GM23248 (cell line): Measurements from ENCODE around the gene BAHCC1. TPM values are rescaled to one million over a fixed set of nuclear protein-coding genes. Genes with fewer than 3 reads are reported as not detected.

Source experiments
- DNase-seq: peaks from one replicate; pipeline ENCODE4 v3.0.0-alpha.2; 2015
- H2AFZ ChIP-seq: fragments of 200-600 bp; sonication (generic); 2 replicates; pipeline ENCODE4 v1.6.1; 2016; ENCODE audit warnings: antibody characterized with exemption
- H3F3A ChIP-seq: fragments of 200-600 bp; sonication (generic); 2 replicates; pipeline ENCODE4 v1.6.1; 2016; ENCODE audit warnings: mild to moderate bottlenecking, antibody characterized with exemption, mixed run types; ENCODE audit not compliant: insufficient read depth
- H3K27ac ChIP-seq: fragments of 200-600 bp; sonication (generic); 2 replicates; pipeline ENCODE4 v1.5.1; 2016; ENCODE audit warnings: mild to moderate bottlenecking
- H3K27me3 ChIP-seq: fragments of 200-600 bp; sonication (generic); replicated peaks from 2 replicates; pipeline ENCODE4 v1.6.1; 2016; ENCODE audit warnings: mild to moderate bottlenecking; ENCODE audit not compliant: insufficient read depth
- H3K36me3 ChIP-seq: fragments of 200-600 bp; sonication (generic); 2 replicates; pipeline ENCODE4 v1.6.1; 2016; ENCODE audit warnings: low read depth, mild to moderate bottlenecking
- H3K4me1 ChIP-seq: fragments of 200-600 bp; sonication (generic); 2 replicates; pipeline ENCODE4 v1.6.1; 2016; ENCODE audit warnings: mild to moderate bottlenecking; ENCODE audit not compliant: insufficient read depth
- H3K4me2 ChIP-seq: fragments of 200-600 bp; sonication (generic); one replicate; pipeline ENCODE4 v1.6.1; 2016; ENCODE audit warnings: mild to moderate bottlenecking; ENCODE audit not compliant: unreplicated experiment
- H3K4me3 ChIP-seq: fragments of 200-600 bp; sonication (generic); 2 replicates; pipeline ENCODE4 v1.5.1; 2016; ENCODE audit warnings: mild to moderate bottlenecking
- H3K79me2 ChIP-seq: fragments of 200-600 bp; sonication (generic); 2 replicates; pipeline ENCODE4 v1.6.1; 2016; ENCODE audit warnings: mild to moderate bottlenecking; ENCODE audit not compliant: insufficient read depth
- H3K9ac ChIP-seq: fragments of 200-600 bp; sonication (generic); 2 replicates; pipeline ENCODE4 v1.6.1; 2016; ENCODE audit warnings: mild to moderate bottlenecking
- H3K9me2 ChIP-seq: fragments of 200-600 bp; sonication (generic); 2 replicates; pipeline ENCODE4 v1.6.1; 2016; ENCODE audit warnings: mixed run types, mild to moderate bottlenecking, moderate library complexity; ENCODE audit not compliant: insufficient read depth
- H3K9me3 ChIP-seq: fragments of 200-600 bp; sonication (generic); one replicate; pipeline ENCODE4 v1.6.1; 2017; ENCODE audit warnings: low read depth
- H4K20me1 ChIP-seq: fragments of 200-600 bp; sonication (generic); 2 replicates; pipeline ENCODE4 v1.6.0; 2016; ENCODE audit not compliant: insufficient read depth
- EZH2 ChIP-seq: fragments of 200-600 bp; sonication (generic); IDR thresholded peaks from 2 replicates; pipeline ENCODE4 v1.6.1; 2018; ENCODE audit warnings: antibody characterized with exemption, mild to moderate bottlenecking; ENCODE audit not compliant: insufficient read depth, poor library complexity, severe bottlenecking
- EZH2phosphoT487 ChIP-seq: fragments of 200-600 bp; sonication (generic); IDR thresholded peaks from 2 replicates; pipeline ENCODE4 v1.6.1; 2018; ENCODE audit warnings: antibody characterized with exemption, moderate library complexity, mild to moderate bottlenecking, low read depth; ENCODE audit not compliant: insufficient read depth
- WGBS, 2 experiments: methylation state at CpG; one replicate each; pipeline ENCODE4 v1.1.6; 2015 to 2017; ENCODE audit warnings: low lambda C conversion rate in 2 of 2, low coverage in 1 of 2; ENCODE audit errors: missing lambda C conversion rate in 2 of 2; 5-methylcytosine and 5-hydroxymethylcytosine counted together
- in situ Hi-C: fragments of 300-500 bp; cut with MboI; formaldehyde crosslinking; loops from 2 replicates; pipeline ENCODE4 v1.15.0; 2020
- polyA plus RNA-seq: library from polyadenylated mRNA; unstranded; fragments of >200 nt; fragmentation: Nextera tagmentation; extraction: Ambion mirVana; gene quantifications from 2 replicates; pipeline ENCODE4 v1.2.1, GENCODE V29; 2016
- total RNA-seq: library from RNA; depleted of rRNA; stranded (reverse); fragments of >200 nt; shearing (Covaris generic); gene quantifications from 2 replicates; pipeline ENCODE4 v1.2.3, GENCODE V29; 2014

The BAHCC1 gene
- total and polyA plus RNA-seq, 2 experiments from 2014 or later, result 1.3 to 3.0 TPM

DNA sequence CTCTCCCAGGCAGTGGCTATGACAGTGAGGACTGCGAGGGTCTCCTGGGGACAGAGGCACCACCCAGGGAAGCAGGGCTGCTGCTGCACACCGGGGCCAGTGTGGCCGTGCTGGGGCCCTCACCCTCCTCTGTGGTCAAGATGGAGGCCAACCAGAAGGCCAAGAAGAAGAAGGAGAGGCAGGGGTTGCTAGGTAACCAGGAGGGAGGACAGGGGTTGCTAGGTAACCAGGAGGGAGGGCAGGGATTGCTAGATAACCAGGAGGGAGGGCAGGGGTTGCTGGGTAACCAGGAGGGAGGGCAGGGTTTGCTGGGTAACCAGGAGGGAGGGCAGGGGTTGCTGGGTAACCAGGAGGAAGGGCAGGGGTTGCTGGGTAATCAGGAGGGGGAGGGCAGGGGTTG lies 62.1 kb downstream of the BAHCC1 start:
- Histone ChIP-seq H3K4me3 (no peak overlapping the region), H3K27me3 (no peaks in the 10 kb centered on the region), H3K27ac (no peak overlapping the region), H3K9me3 (no peaks in the 10 kb centered on the region), H3K36me3 (no peaks in the 10 kb centered on the region), H3K9ac (no peak overlapping the region), H3F3A (no peaks in the 10 kb centered on the region), H3K4me2 (no peak overlapping the region), H2AFZ (no peak overlapping the region), H4K20me1 (no peaks in the 10 kb centered on the region), H3K4me1 (no peaks in the 10 kb centered on the region), H3K79me2 (no peaks in the 10 kb centered on the region), H3K9me2 (no peaks in the 10 kb centered on the region)
- no peak for DNase-seq
- no peak for TF ChIP-seq EZH2phosphoT487
- no peak for TF ChIP-seq EZH2
- in situ Hi-C loops, result no loop called here
- 98% methylated on average over 3 of the region's 3 CpGs for WGBS, 2 experiments

DNA sequence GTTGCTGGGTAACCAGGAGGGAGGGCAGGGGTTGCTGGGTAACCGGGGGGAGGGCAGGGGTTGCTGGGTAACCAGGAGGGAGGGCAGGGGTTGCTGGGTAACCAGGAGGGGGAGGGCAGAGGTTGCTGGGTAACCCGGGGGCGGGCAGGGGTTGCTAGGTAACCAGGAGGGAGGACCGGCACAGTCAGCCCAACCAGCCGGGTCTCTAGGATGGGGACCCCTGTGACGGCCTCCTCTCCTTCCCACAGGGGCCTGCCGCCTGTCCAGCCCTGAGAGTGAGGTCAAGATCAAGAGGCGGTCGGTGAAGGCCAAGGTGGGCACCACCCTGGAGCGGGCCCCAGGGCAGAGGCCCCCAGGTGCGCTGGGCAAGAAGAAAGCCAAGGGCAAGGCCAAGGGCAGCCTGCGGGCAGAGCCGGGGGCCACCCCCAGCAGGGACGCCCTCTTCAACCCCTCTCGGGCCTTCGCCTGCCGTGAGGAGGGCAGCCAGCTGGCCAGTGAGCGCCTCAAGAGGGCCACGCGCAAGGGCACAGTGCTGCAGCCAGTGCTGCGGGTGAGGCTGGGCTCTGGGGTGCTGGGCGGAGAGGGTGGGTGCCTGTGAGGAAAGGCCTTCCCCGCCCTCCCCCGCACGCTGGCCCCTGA lies 62.8 kb downstream of the BAHCC1 start:
- Histone ChIP-seq H3K4me2 (no peak overlapping the region), H3K4me3 (no peak overlapping the region), H3K9me2 (no peaks in the 10 kb centered on the region), H3K27ac (no peak overlapping the region), H3K9ac (no peak overlapping the region), H3K27me3 (no peaks in the 10 kb centered on the region), H4K20me1 (no peaks in the 10 kb centered on the region), H3K4me1 (no peaks in the 10 kb centered on the region), H2AFZ (no peak overlapping the region), H3F3A (no peaks in the 10 kb centered on the region), H3K79me2 (no peaks in the 10 kb centered on the region), H3K36me3 (no peaks in the 10 kb centered on the region), H3K9me3 (no peaks in the 10 kb centered on the region)
- 96 to 97% methylated on average over 21 to 25 of the region's 25 CpGs for WGBS, 2 experiments
- TF ChIP-seq EZH2 (no peak), EZH2phosphoT487 (no peak)
- in situ Hi-C loops, result no loop called here
- DNase-seq, result no peak

DNA sequence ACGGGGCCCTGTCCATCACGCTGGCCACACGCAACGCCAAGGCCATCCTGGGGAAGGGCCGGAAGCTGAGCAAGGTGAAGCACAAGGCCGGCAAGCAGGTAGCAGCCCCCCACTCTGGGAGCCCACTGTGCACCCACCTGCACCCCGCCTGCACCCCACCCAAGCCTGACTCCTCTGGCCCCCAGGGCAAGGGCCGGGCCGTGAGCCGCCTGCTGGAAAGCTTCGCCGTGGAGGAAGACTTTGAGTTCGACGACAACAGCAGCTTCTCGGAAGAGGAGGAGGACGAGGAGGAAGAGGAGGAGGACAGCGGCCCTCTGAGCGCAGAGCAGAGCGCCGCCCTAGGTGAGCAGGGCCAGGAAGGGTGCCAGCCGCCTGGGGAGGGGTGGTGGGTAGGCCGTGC lies 63.4 kb downstream of the BAHCC1 start:
- Histone ChIP-seq H3K79me2 (no peaks in the 10 kb centered on the region), H3F3A (no peaks in the 10 kb centered on the region), H3K4me1 (no peaks in the 10 kb centered on the region), H3K27me3 (no peaks in the 10 kb centered on the region), H3K9me2 (no peaks in the 10 kb centered on the region), H3K9ac (no peak overlapping the region), H3K4me2 (no peak overlapping the region), H3K27ac (no peak overlapping the region), H3K36me3 (no peaks in the 10 kb centered on the region), H4K20me1 (no peaks in the 10 kb centered on the region), H3K9me3 (no peaks in the 10 kb centered on the region), H3K4me3 (no peak overlapping the region), H2AFZ (no peak overlapping the region)
- 93 to 94% methylated on average over 11 to 22 of the region's 22 CpGs for WGBS, 2 experiments
- DNase-seq, result no peak
- TF ChIP-seq EZH2phosphoT487 (no peak), EZH2 (no peak)
- in situ Hi-C loops, result no loop called here

DNA sequence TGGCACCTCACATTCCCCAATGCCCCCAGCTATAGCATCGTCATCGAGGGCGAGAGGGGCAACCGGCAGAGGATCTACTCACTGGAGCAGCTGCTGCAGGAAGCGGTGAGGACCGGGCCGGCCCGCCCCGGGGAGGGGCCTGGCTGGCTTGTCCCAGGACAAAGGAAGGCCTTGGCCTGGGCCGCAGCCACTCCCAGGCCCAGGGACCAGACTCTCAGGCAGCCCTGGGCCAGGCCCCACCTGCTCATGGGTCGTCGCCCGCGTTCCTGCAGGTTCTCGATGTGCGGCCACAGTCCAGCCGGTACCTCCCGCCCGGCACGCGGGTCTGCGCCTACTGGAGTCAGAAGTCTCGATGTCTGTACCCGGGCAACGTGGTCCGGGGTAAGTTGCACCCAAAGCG lies 64.0 kb downstream of the BAHCC1 start:
- Histone ChIP-seq H3K9me2 (no peaks in the 10 kb centered on the region), H3K4me1 (no peaks in the 10 kb centered on the region), H3K9ac (no peak overlapping the region), H3F3A (no peaks in the 10 kb centered on the region), H3K4me3 (no peak overlapping the region), H3K27me3 (no peaks in the 10 kb centered on the region), H3K36me3 (no peaks in the 10 kb centered on the region), H2AFZ (no peak overlapping the region), H3K27ac (no peak overlapping the region), H3K4me2 (no peak overlapping the region), H4K20me1 (no peaks in the 10 kb centered on the region), H3K9me3 (no peaks in the 10 kb centered on the region), H3K79me2 (no peaks in the 10 kb centered on the region)
- in situ Hi-C loops, result no loop called here
- 96 to 97% methylated on average over 26 to 27 of the region's 27 CpGs for WGBS, 2 experiments
- no peak for TF ChIP-seq EZH2phosphoT487
- TF ChIP-seq EZH2, result no peak
- no peak for DNase-seq

DNA sequence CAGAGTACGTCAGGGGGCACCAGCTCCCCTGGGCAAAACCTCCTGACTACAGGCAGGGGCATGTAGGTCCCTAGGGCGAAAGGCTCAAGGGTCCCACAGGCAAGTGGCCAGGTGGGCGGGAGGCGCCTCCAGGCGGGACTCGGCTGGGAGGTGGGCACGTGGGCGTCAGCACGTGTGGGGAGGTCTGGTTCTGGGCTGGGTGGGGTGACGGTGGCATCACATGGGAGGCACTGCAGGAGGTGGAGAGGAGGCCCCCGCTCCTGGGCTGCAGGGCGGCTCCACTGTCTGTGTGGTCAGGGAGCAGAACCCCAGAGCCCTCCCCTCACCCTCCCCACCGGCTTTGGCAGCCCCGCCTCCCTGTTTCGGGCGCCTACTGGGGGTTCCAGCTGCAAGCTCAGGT lies 64.6 kb downstream of the BAHCC1 start:
- no peak overlapping the region for H3K4me2 ChIP-seq
- H3K27me3 ChIP-seq, result no peaks in the 10 kb centered on the region
- H3K27ac ChIP-seq, result no peak overlapping the region
- no peak for DNase-seq
- no peaks in the 10 kb centered on the region for H3K4me1 ChIP-seq
- in situ Hi-C loops, result no loop called here
- no peaks in the 10 kb centered on the region for H3F3A ChIP-seq
- TF ChIP-seq EZH2phosphoT487 (no peak), EZH2 (no peak)
- no peaks in the 10 kb centered on the region for H3K36me3 ChIP-seq
- H3K79me2 ChIP-seq, result no peaks in the 10 kb centered on the region
- no peaks in the 10 kb centered on the region for H4K20me1 ChIP-seq
- H3K9ac ChIP-seq, result no peak overlapping the region
- no peaks in the 10 kb centered on the region for H3K9me3 ChIP-seq
- H2AFZ ChIP-seq, result no peak overlapping the region
- 93 to 96% methylated on average over 7 to 16 of the region's 16 CpGs for WGBS, 2 experiments
- no peak overlapping the region for H3K4me3 ChIP-seq
- H3K9me2 ChIP-seq, result no peaks in the 10 kb centered on the region
